Measurements from ENCODE around the gene DCBLD1. TPM values are rescaled to one million over a fixed set of nuclear protein-coding genes. Genes with fewer than 3 reads are reported as not detected.

Gene DCBLD1
- total RNA-seq, 2 experiments from 2014 or later = 1.2 to 1.6 TPM

DNA sequence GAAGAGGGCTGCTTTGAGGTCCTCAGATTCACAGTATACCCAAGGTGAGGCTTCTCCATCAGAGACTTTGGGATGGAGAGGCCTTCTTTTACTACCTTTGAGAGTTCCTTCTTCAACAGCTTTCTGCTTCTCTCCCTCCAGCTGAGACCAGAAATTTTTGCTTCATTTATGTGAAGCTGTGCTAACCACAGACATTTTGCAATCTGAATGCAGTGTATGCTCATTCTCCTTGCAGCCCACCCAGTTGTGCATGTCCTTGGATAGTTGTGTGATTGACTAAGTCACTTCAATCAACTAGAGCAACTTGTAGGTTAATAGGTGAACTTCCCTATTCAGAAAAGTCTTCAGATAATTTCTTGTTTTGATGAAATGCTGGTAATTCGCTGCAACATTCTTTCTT is 20.1 kb downstream of the DCBLD1 start:
- H3K36me3 Mint-ChIP-seq (ENCODE audit: low read depth) = no peaks in the 10 kb centered on the region
- ATAC-seq = no peak
- intact Hi-C loops (cut with DNase I, micrococcal nuclease) = no loop called here
- H3K9me3 Mint-ChIP-seq (ENCODE audit: low read depth) = no peaks in the 10 kb centered on the region
- no peak for DNase-seq
- CTCF ChIA-PET = no interaction called here
- H3K27ac Mint-ChIP-seq = no peak overlapping the region
- peaks cover 5% of the 10 kb centered on the region for H3K4me1 Mint-ChIP-seq
- POLR2A ChIA-PET = no interaction called here
- no peak overlapping the region for H3K4me3 Mint-ChIP-seq
- H3K27me3 Mint-ChIP-seq = no peaks in the 10 kb centered on the region

DNA sequence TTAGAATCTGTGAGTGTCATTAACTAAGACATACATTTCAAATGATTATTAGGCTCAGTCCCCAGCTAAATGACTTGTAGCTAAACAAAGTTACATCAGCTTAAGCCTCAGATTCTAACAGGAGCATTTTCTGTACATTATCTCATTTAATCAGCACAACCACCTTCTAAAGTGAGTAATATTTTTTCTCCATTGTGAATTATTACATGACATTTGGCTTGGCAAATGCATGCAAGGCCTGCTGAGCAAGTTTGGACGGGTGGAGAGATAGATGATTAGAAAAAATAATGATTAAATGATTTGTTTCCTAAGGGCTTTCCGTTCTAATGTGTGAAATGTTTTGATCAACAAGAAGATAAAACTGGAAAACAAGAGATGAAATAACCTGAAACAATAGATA is 20.7 kb downstream of the DCBLD1 start:
- ChIA-PET POLR2A (no interaction called here), CTCF (no interaction called here)
- Mint-ChIP-seq H3K27me3 (no peaks in the 10 kb centered on the region), H3K4me3 (no peak overlapping the region), H3K4me1 (peaks cover 2% of the 10 kb centered on the region), H3K9me3 (ENCODE audit: low read depth) (no peaks in the 10 kb centered on the region), H3K27ac (no peak overlapping the region), H3K36me3 (ENCODE audit: low read depth) (no peaks in the 10 kb centered on the region)
- no peak for ATAC-seq
- DNase-seq = no peak
- intact Hi-C loops (cut with DNase I, micrococcal nuclease) = no loop called here

DNA sequence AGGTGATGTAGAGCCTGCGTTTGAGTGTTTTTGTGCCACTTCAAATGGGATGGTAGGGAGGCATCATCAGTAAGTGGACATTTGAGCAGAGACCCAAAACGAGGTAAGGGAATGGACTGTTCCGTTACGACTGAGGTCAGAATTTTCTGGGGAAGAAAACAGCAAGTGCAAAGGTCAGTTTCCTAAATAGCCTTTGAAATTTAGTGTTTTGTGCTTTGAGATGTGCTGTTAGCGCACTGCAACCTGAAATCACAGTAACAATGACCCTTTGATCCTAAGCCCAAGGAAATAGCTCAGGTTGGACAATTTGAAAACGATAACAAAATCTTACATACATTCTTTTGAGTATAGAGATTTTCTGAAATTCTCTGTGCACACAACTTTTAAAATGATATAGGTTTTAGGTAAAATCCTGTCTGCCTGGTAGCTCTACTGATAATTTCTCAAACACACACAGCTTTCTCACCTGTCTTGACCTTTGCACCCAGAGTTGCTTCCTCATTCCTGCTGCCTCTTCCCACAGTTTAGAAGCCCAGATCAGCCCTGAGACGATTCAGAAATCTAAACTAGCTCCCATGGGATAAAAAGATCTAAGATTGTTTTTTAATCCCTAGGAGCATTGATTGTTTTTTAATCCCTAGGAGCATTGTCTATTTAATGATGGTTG is 22.1 kb downstream of the DCBLD1 start:
- H3K27ac Mint-ChIP-seq = no peak overlapping the region

DNA sequence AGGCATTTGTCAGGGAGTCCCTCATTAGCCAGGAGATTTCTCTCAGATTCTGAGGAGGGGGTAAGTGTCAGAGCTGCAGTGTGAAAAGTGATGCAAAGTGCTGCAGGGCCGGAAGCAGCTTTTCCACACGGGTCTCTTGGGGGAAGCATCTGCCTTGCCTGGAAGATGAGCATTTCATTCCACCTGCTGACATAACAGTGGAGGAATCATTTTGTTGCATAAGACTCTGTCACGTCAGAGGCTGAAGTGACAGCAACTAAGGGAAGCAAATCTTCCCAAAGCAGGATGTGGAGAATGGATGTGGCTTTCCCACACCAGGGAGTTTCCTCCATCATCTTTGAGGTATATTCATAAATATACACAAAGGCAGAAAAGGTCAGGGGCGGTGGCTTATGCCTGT is 22.8 kb downstream of the DCBLD1 start:
- Mint-ChIP-seq H3K4me3 (no peak overlapping the region), H3K27ac (no peak overlapping the region), H3K27me3 (peaks cover 6% of the 10 kb centered on the region), H3K36me3 (ENCODE audit: low read depth) (no peaks in the 10 kb centered on the region), H3K4me1 (no peaks in the 10 kb centered on the region), H3K9me3 (ENCODE audit: low read depth) (no peaks in the 10 kb centered on the region)
- no peak for ATAC-seq
- POLR2A ChIA-PET = no interaction called here
- DNase-seq = no peak
- CTCF ChIA-PET = interaction anchor here (0.9 kb wide), 1 partner anchor 54 kb away, joined by 3 read pairs; no protein-coding TSS in a partner anchor
- intact Hi-C loops (cut with DNase I, micrococcal nuclease) = no loop called here

More for the DNA sequence above, 22.1 kb downstream of the DCBLD1 start:
- no peak for DNase-seq
- no peaks in the 10 kb centered on the region for H3K9me3 Mint-ChIP-seq (ENCODE audit: low read depth)
- H3K27me3 Mint-ChIP-seq = peaks cover under 1% of the 10 kb centered on the region
- ChIA-PET CTCF (no interaction called here), POLR2A (no interaction called here)
- H3K4me1 Mint-ChIP-seq = no peaks in the 10 kb centered on the region
- intact Hi-C loops (cut with DNase I, micrococcal nuclease) = no loop called here
- H3K36me3 Mint-ChIP-seq (ENCODE audit: low read depth) = no peaks in the 10 kb centered on the region
- no peak overlapping the region for H3K4me3 Mint-ChIP-seq
- no peak for ATAC-seq

DNA sequence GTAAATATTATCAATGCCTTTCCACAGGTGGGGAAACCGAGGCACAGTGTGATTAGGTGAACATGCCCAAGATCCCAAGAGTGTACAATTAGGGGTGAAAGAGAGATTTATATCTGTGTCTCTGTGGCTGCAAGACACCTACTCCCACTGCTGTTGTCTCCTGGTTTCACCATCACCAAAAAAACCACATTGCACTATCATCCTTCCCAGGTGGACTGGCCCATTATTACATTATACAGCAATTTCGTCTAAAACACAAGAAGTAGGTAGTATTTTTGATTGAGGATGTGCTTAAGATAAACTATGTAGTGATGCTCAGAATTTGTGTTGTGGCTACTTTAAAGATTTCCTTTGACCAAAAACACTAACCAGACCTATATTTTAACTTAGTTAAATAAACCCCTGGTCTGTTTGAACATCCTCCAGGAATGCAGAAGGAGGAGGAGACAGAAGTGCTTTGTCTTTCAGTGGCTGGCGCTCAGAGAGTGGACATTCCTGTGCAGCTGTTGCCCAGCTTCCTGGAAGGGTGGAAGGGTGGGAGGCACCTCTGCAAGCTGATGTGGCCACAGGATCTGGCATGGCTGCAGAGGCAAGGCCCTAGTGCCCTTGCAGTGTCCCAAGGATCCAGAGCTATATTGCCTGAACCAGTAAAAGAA is 23.8 kb downstream of the DCBLD1 start:
- no peak overlapping the region for H3K4me3 Mint-ChIP-seq
- H3K27me3 Mint-ChIP-seq = peaks cover 9% of the 10 kb centered on the region
- DNase-seq (no peak), ATAC-seq (no peak)
- intact Hi-C loops (cut with DNase I, micrococcal nuclease) = no loop called here
- ChIA-PET CTCF (interaction anchor here (0.8 to 0.9 kb wide), 2 partner anchors 23 to 55 kb away, joined by 3 read pairs; no protein-coding TSS in a partner anchor), POLR2A (no interaction called here)
- H3K9me3 Mint-ChIP-seq (ENCODE audit: low read depth) = no peaks in the 10 kb centered on the region
- no peak overlapping the region for H3K27ac Mint-ChIP-seq
- H3K36me3 Mint-ChIP-seq (ENCODE audit: low read depth) = no peaks in the 10 kb centered on the region
- H3K4me1 Mint-ChIP-seq = no peaks in the 10 kb centered on the region

DNA sequence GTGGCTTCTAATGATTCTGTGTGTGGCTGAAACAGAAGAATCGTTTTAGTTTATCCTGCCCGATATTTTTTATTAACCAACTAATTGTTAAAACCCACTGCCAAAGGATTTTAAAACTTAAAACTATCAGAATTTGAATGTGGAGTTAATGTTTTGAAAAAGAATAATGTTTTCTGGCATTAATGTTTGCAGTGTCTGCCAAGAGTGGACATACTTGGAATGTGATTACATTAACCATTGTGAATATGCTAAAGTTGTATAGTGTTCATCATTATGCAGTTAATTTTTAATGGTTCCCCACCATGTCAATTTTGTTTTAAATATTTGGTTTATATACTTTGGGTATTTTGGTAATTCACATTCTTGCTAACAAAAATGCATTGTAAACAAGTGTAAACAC is 24.4 kb downstream of the DCBLD1 start:
- CTCF ChIA-PET = interaction anchor here (0.8 kb wide), 1 partner anchor 23 kb away, joined by 3 read pairs; no protein-coding TSS in a partner anchor
- Mint-ChIP-seq H3K27ac (no peak overlapping the region), H3K9me3 (ENCODE audit: low read depth) (no peaks in the 10 kb centered on the region), H3K27me3 (peaks cover 11% of the 10 kb centered on the region), H3K4me3 (no peak overlapping the region), H3K36me3 (ENCODE audit: low read depth) (no peaks in the 10 kb centered on the region), H3K4me1 (no peaks in the 10 kb centered on the region)
- POLR2A ChIA-PET = no interaction called here
- intact Hi-C loops (cut with DNase I, micrococcal nuclease) = no loop called here
- ATAC-seq (no peak), DNase-seq (no peak)

DNA sequence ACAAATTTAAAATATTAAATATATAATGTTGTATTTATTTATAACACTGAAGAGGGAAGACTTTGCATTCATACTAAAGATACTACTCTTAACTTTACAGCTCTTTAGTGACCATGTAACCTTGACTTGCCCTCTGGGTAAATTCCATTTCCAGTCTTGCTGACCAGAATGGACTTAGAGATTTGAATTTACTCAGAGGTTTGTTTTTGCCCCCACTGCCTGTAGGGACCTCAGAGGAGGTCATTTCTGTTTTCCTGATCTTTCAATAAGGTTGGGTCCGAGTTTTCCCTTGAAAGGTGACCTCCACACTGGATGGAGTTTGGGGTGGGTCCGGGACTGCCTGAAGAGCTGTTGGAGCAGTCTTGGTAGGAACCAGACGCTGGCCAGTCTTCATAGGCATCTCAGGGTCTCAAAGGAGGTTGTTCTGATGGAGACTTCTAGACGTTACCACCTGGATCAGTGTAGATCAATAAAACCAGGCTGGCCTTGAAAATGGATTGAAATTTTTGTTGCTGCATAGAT is 26.0 kb downstream of the DCBLD1 start:
- no peak overlapping the region for H3K4me3 Mint-ChIP-seq
- H3K9me3 Mint-ChIP-seq (ENCODE audit: low read depth) = no peaks in the 10 kb centered on the region
- ChIA-PET POLR2A (no interaction called here), CTCF (interaction anchor here (1.1 kb wide), 1 partner anchor 29 kb away, joined by 3 read pairs; no protein-coding TSS in a partner anchor)
- peaks cover 11% of the 10 kb centered on the region for H3K27me3 Mint-ChIP-seq
- no peak for DNase-seq
- H3K27ac Mint-ChIP-seq = no peak overlapping the region
- H3K36me3 Mint-ChIP-seq (ENCODE audit: low read depth) = no peaks in the 10 kb centered on the region
- no peaks in the 10 kb centered on the region for H3K4me1 Mint-ChIP-seq
- intact Hi-C loops (cut with DNase I, micrococcal nuclease) = no loop called here
- ATAC-seq = no peak

DNA sequence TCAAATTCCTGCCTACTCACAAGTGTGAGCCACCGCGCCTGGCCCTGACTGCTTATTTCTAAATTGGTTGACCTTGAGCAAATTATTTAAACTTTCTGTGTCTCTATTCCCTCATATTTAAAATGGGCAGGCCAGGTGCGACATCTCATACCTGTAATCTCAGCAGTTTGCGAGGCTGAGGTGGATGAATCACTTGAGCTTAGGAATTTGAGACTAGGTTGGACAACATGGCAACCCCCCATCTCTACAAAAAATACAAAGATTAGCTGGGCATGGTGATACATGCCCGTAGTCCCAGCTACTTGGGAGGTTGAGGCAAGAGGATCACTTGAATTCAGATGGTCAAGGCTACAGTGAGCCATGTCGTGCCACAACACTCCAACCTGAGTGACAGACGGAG is 26.5 kb downstream of the DCBLD1 start:
- H3K27me3 Mint-ChIP-seq = peaks cover 11% of the 10 kb centered on the region
- H3K4me1 Mint-ChIP-seq = no peaks in the 10 kb centered on the region
- ChIA-PET POLR2A (no interaction called here), CTCF (interaction anchor here (1.1 kb wide), 1 partner anchor 29 kb away, joined by 3 read pairs; no protein-coding TSS in a partner anchor)
- ATAC-seq (no peak), DNase-seq (no peak)
- no peak overlapping the region for H3K4me3 Mint-ChIP-seq
- H3K36me3 Mint-ChIP-seq (ENCODE audit: low read depth) = no peaks in the 10 kb centered on the region
- intact Hi-C loops (cut with DNase I, micrococcal nuclease) = no loop called here
- no peak overlapping the region for H3K27ac Mint-ChIP-seq
- no peaks in the 10 kb centered on the region for H3K9me3 Mint-ChIP-seq (ENCODE audit: low read depth)

DNA sequence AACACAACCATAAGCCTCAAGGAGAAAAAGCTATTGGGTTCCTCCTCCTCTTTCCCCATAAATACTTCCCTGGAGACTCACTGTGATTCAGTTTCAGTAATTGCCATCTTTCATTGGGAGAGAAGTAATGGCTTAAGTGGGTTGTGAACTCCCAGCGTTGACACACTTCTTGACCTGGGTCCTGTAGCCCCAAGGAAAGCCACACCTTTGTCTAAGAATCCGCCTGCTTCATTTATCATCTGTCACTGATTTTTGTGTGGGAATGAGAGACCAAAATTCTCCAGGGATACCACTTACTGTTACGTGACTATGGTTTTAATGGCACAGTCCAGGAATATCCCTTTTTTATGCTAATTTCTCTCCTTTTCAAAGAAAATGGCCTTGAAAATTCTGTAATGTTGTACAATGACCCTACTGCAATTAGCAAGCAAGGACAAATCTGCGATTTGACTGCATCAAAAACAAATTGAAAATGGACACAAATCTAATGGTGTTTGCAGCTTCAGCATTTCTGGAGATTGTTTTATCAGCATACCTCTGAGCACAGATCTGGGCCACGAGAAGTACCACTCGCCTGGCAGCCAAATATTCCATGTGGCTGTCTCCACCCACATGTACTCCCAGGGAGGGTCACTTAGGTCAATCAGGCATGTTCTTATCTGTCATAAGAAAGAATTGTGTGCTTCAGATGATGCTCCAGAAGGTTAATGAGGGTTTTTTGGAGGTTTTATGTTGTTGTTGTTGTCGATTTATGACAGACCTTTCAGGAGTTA is 29.8 kb downstream of the DCBLD1 start:
- Mint-ChIP-seq H3K4me1 (no peaks in the 10 kb centered on the region), H3K9me3 (ENCODE audit: low read depth) (no peaks in the 10 kb centered on the region), H3K4me3 (no peak overlapping the region), H3K27ac (no peak overlapping the region), H3K27me3 (peaks cover 13% of the 10 kb centered on the region), H3K36me3 (ENCODE audit: low read depth) (no peaks in the 10 kb centered on the region)
- intact Hi-C loops (cut with DNase I, micrococcal nuclease) = no loop called here
- DNase-seq = no peak
- ATAC-seq = no peak
- POLR2A ChIA-PET = no interaction called here
- CTCF ChIA-PET = no interaction called here

DNA sequence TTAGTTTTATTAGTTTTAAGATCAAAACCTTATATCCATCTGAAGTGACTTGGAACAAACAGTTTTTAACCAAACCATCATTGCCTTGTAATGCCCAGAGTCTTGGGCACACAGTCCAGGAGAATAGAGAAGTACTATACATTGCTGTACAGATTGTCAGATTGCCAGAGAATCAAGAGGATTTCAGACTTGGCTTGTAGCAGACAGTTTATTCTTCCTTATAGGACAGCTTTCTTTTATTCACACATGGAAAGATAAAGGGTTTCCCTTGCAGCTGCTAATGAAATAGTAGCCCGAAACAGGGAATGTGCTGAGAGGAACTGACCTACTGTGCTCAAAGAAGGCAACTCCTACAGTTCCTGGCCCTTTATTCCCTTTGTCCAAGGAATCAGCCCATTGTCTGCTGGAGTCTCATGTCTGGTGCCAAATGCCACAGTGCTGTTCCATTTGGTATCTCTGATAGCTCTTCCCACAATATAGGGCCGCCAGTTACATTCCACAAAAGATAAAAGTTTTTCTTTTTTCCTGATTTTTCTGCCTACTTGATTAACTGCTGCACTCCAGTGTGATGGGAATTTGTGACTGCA is 30.6 kb downstream of the DCBLD1 start:
- POLR2A ChIA-PET = no interaction called here
- CTCF ChIA-PET = no interaction called here
- Mint-ChIP-seq H3K4me1 (no peaks in the 10 kb centered on the region), H3K4me3 (no peak overlapping the region), H3K36me3 (ENCODE audit: low read depth) (no peaks in the 10 kb centered on the region), H3K27me3 (peaks cover 15% of the 10 kb centered on the region), H3K9me3 (ENCODE audit: low read depth) (no peaks in the 10 kb centered on the region), H3K27ac (no peak overlapping the region)
- intact Hi-C loops (cut with DNase I, micrococcal nuclease) = no loop called here
- DNase-seq = no peak
- no peak for ATAC-seq

DNA sequence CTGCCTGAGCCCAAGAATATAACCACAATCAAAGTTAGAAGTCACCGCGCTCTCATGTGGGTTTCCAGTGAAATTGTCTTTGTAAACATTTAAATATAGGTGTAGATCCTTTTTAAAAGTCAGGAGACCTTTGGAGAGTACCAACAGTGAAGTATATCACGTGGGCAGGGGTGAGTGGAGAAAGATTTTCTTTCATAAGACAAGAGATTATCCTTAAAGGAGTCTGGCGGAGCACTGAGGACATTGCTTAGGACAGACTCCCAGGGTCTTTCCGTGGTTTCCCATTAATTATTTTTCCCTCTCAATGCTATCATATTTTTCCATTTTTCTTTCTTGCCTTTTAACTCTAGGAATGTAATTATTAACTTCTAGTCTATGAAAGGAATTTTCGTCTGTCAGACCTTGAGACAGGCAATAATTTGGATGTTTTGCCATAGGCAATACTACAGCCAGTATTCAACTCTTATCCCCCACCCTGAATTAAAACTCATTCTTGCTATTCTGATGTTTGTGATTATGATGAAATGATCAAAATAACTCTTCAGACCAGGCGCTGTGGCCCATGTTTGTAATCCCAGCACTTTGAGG is 31.4 kb downstream of the DCBLD1 start:
- ChIA-PET POLR2A (no interaction called here), CTCF (no interaction called here)
- Mint-ChIP-seq H3K4me1 (no peaks in the 10 kb centered on the region), H3K4me3 (no peak overlapping the region), H3K9me3 (ENCODE audit: low read depth) (no peaks in the 10 kb centered on the region), H3K27me3 (peaks cover 15% of the 10 kb centered on the region), H3K36me3 (ENCODE audit: low read depth) (no peaks in the 10 kb centered on the region), H3K27ac (no peak overlapping the region)
- intact Hi-C loops (cut with DNase I, micrococcal nuclease) = no loop called here
- no peak for DNase-seq
- no peak for ATAC-seq
